Stimulated activated CD8-positive, alpha-beta memory T cell treated with anti-CD3 and anti-CD28 coated beads, Interleukin-7, amount 100 ng/mL, for 48 hours (primary cell): ENCODE results near the gene ZFAND3.

ENCODE experiments used
- DNase-seq, 2 donors: peaks; one replicate each; pipeline ENCODE4 v3.0.0-alpha.2; 2020; ENCODE audit warnings: low read depth in 1 of 2; ENCODE audit errors: extremely low read depth in 1 of 2

The ZFAND3 gene

DNA sequence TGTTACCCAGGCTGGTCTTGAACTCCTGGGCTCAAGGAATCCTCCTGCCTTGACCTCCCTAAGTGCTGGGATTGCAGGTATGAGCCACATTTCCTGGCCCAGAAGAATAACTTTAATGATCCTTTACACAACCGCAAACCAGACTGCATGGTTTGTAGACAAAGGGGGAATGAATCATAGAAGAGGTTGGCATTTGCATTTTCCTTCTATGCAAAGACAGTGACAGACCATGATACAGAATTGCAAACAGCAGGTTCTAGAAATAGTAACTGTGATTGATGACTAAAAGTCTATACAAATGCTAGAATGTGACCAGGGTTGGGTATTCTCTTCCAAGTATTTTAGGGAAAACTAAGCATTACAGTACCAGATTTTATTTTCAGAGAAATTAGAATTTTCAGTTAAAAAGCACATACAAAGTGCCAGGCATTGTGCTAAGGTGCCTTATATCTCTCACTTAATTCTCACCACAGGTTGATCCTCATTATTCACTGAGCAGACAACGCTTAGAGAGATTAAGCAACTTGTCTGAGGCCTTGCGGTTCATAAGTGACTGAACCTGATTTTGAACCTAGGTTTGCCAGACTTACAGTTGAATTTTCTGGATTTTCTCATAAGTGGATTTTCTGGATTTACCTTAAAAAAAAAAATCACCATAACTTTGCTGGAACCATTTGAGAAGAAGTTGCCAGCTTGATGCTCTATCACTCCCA, 146.6 kb downstream of the ZFAND3 start:
- no peak for DNase-seq

- no peak for DNase-seq
These were observed 147.3 kb downstream of the ZFAND3 start for GRCh38 chr6:37966801-37967200.

DNA sequence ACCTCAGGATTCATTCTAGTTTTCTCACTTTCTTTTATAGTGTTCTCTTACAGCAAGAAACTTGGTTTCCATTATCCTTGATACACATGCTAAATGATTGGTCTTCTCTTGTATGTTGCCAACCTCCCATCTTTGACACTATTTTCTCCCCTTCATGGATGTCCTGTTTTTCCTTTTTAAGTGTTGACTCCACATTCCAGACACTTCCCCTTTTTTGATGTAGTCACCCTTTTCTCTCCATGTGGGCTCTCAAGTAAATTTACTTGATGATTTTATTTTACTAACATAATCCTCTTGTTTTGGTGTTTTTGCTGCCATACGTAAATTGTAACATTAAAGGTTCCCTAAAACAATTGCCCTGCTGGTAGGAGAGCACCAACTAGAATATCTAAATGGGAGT, 148.1 kb downstream of the ZFAND3 start:
- DNase-seq, result no peak

DNA sequence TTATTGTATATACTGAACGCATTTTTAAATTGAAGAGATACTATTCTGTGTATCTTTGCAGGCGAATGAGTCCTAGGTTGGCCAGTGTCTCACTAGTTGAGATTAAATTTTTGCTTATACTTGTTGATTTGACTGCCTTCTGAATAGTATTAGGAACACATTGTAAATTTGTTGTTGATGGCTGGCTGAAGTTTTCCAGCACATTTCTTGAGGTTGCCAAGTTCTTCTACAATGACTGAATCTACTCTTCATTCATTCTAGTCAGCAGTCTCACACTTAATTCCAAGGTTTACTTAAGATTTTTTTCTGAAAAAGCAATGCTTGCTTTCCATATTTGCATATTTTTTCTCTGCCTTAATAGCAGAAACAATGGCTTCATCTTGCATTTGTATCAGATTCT, 151.7 kb downstream of the ZFAND3 start:
- DNase-seq, result no peak

DNA sequence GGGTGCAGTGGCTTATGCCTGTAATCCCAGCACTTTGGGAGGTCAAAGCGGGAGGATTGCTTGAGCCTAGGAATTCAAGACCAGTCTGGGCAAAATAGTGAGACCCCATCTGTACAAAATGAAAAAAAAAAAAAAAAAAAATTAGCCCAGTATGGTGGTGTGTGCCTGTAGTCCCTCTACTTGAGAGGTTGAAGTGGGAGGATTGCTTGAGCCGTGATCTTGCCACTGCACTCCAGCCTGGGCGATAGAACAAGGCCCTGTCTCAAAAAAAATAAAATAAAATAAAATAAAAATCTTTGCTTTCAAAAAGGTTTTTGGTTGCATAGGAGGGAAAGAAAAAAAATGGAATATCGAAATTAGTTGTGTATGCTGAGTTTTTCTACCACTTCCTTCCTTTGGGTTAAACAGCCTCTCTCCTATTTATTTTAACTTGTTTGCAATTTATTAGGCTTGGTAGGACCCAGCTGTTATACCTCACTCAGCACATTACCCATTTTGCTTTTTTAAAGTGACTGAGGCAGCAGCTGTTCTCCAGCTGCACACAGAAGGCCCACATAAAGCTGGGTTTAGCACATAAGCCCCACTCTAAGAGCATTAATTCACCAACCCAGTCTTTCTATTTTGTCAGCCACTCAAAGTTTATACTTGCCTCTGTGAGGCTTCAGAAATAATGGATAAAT, 152.3 kb downstream of the ZFAND3 start:
- no peak for DNase-seq

DNA sequence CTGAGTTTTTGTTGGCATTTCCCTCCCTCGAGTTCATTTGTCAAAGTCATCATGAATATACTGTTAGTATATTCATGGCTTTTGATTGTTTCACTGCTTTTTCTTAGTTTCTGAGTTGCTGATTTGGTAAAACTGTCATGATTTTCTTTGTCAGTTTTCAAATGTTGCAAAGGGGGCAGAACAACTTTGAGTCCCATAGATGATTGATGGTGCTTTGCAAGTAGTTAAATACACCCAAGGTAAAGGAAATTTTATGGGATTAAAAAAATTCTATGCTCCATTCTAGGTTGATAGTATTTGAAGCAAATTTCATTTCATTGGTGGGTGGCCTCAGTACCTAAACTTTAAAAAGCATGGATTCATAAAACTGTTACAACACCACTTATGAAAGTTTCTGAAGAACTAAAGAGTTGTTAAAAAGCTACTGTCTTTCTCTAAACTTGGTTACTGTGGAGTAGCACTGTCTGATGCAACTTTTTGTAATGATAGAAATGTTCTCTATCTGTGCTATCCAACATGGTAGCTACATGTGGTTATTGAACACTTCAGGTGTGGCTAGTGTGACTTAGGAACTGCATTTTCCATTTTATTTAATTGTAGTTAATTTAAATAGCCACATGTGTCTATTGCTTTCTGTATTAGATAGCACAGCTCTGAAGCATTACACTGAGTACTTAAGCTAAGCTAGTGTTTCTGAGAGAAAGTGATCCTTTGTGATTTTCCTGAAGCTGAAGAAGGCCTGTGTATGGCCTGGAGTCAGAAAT, 153.6 kb downstream of the ZFAND3 start:
- no peak for DNase-seq

- DNase-seq, result no peak
These were observed 154.9 kb downstream of the ZFAND3 start for GRCh38 chr6:37974381-37974780.

- no peak for DNase-seq
These were observed 155.4 kb downstream of the ZFAND3 start for GRCh38 chr6:37974943-37975342.

- DNase-seq, result no peak
These were observed 158.2 kb downstream of the ZFAND3 start for GRCh38 chr6:37977715-37978114.

DNA sequence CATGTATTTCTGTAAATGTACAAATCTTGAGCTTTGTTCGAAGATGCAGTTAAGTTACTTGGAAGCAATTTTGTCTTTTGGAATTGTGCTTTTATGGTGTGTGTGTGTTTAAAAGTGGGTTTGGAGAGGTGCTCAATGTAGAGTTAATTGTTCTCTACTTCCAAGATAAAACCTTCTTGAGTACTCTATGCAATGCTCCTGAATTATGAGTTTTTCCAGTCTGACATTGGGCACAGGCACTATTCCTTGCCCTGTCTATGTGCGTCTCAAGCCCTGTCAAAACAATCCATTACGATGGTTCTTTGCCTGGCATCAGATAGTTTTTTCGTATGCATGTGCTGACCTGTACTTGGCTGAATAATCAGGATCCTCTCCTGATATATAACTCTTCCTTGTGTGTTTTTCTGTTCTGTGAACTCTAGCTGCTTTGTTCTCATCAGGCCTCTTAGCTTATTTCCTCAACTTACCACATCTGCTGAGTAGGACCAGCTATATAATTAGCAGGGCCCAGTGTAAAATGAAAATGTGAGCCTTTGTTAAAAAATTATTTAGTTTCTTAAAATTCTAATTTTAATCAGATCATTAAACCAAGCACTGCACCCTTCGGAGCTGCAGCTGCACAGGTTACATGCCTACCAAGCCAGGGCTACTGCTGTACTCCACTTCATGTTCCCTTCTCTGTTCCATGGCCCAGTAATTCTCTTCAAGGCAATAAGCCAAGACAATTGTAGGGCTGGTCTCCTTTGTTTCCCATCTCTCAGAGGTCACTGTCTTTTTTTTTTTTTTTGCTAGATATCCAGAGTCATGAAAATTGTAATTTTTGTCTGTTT, 160.1 kb downstream of the ZFAND3 start:
- no peak for DNase-seq

DNA sequence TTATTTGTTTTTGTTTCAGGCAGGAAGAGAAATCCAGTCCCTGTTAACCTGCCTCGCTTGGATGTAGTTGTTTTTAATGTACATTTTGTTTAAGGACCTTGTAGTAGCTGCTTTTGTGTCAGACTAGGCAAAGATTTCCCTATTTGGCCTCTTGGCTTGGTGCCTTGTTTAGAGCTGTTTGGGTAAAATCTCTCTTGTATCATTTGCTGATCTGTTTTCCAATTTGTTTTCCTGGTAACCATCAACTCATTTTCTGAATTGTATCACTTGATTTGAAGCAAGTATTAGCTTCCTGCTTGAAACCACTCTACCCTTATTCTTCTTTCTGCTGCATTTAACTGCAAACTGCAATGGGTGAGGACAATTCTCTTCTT, 160.7 kb downstream of the ZFAND3 start:
- DNase-seq, result no peak

DNA sequence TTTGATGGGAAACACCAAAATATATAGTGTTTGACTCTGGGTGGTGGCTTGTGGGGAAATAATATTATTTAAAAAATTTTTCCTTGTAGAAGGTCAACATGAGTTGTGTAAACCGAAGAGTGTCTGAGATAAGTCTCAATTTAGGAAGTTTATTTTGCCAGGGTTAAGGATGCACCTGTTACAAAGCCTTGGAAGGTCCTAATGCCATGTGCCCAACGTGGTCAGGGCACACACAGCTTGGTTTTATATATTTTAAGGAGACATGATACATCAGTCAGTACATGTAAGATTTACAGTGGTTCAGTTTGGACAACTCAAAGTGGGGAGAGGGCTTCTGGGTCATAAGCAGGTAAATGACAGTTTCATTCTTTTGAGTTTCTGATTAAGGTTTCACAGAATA, 162.1 kb downstream of the ZFAND3 start:
- no peak for DNase-seq

GRCh38 chr6:37982317-37982716, 162.8 kb downstream of the ZFAND3 start:
- DNase-seq, result no peak

DNA sequence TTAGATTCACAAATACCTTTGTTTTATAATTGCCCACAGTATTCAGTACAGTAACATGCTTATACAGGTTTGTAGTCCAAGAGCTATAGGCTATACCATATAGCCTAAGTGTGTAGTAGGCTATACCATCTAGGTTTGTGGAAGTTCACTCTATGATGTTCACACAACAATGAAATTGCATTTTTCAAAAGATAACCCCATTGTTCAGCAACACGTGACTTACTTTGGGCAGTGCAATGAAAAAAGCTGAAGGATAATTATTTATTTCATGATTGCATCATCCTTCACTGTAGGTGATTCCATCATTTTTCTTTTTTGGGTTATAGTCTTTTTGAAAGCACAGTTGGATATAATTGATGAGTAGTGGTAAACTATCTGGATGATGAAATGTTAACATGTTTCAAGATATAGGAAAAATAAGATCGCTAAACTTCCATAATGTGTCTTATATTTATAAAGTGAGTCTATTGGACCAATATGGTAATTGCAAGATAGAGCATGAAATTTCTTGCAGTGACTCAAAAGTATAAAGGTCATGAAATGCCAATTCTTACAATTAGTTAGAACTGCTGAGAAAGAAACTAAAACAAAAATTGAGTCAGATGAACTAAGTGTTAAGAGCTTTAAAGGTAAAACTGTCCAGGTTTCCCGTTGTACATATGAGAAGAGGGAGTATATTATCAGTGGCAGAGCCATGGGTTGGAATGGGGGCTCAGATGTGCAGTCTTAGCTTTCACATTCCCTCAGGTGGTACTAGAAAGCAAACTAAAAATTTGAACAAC, 164.4 kb downstream of the ZFAND3 start:
- DNase-seq, result no peak

DNA sequence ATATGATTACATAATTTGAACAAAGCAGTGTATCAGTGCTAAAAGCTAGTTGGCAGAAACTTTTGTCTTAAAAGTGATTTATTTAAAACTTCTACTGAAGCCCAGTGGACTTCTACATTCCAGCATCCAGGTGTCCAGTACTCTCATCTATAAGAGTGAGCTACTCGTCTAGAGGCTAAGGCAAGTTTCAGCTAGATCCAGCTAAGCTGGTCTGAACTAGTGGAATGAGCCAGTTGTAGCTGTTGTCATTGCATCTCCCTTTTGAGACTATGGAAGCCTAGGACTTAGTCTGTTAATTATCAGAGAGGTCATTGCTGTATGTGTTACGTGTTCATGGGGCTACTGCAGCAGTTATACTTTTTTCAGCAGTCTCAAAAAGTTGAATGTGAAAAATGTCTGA, 165.1 kb downstream of the ZFAND3 start:
- no peak for DNase-seq

GRCh38 chr6:37985355-37985754, 165.8 kb downstream of the ZFAND3 start:
- peak; percentile 33 to 40 for DNase-seq

GRCh38 chr6:37987018-37987417, 167.5 kb downstream of the ZFAND3 start:
- DNase-seq, result peak in 1 of 2 donors; percentile 32

DNA sequence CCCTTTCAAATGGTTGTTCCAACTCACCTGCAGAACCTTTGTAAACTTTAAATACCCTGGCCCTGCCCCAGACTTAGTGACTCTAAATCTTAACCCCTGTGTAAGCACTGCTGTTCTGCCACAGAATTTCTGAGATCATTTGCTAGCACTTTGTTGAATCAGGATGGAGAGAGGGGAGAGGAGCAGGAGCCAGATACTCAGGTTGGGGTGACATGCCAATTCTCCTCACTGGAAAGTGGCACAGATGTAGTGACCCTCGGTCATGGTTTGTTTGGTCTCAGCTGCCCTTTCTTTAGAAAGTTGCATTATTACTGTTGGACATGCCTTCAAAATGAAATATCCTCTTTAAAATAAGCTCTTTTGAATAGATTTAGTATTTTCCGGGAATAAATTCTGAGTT, 168.0 kb downstream of the ZFAND3 start:
- DNase-seq, result no peak

DNA sequence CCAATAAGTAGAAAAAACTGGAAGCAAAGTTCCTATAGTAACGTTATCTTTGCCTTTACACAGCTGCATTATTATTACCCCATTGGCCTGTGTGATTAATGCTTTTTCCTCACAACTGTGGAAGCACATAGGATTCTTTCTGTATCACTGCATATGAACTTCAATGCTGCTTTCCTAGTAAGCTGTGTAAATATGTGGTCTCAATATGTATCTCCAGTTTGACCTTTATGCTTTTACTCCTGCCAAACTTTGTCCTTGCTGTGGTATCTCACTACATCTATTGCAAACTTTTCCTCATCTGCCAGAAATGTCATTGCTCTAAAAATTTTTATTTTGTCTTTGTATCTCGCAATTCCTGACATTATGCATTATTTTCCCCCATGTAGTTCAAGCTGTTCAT, 168.6 kb downstream of the ZFAND3 start:
- no peak for DNase-seq

DNA sequence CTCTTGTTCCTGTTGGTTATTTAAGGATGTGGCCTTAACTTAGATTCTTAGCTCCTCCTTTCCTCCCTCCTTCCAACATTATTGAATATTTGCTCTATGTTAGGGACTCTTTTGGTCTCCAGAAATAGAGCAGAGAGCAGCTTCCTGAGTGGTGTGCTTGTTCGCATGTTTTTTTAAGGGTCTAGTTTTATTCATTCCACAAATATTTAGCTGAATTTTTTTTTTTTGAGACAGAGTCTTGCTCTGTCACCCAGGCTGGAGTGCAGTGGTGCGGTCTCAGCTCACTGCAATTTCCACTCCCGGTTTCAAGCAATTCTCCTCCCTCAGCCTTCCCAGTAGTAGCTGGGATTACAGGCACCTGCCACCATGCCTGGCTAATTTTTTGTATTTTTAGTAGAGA, 169.2 kb downstream of the ZFAND3 start:
- no peak for DNase-seq
